Measurements from ENCODE around the gene KRT9. TPM values are rescaled to one million over a fixed set of nuclear protein-coding genes. Genes with fewer than 3 reads are reported as not detected.

KRT9 gene
- total and polyA plus RNA-seq, 10 of the 15 experiments (the other 5 are each of a cell fraction or from before 2014, with no cell fraction given): not detected

DNA sequence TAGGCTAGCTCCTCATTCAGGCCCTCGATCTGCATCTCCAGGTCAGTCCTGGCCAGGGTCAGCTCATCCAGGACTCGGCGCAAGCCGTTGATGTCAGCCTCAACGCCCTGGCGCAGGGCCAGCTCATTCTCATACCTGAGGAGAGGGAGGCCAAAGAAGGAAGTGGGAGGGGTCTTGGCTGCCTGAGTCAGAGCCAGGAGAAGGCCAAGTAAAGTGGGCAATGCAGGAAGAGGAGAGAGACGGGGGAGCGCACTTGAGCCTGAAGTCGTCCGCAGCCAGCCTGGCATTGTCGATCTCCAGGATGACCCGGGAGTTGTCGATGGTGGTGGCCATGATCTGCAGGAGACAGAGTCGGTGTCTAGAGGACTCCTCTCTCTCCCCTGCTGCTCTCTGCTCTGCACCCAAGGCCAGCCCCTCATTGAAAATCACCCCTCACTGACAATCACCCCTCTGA lies 55.0 kb downstream of the KRT9 start (continued):
- no peak for TF ChIP-seq CREB1 (IDR thresholded peaks at IDR 0.05; ENCODE audit: low read depth)
- TF ChIP-seq RCOR1 (conservative IDR thresholded peaks at IDR 0.05; ENCODE audit: low read depth, low read length): no peak
- no peak for TF ChIP-seq YY1 (IDR thresholded peaks at IDR 0.05; ENCODE audit: low read depth, low read length)
- TF ChIP-seq NR2C1 (IDR thresholded peaks at IDR 0.05): no peak
- no peak for TF ChIP-seq FOS (IDR thresholded peaks at IDR 0.05; ENCODE audit: borderline replicate concordance, extremely low read depth, insufficient read length)
- no peak for TF ChIP-seq ATF7 (IDR thresholded peaks at IDR 0.05; ENCODE audit: low read depth)
- TF ChIP-seq HDGF (IDR thresholded peaks at IDR 0.05): no peak

GRCh38 chr17:41516147-41516829 lies 55.6 kb downstream of the KRT9 start:
- ChIA-PET CTCF (interaction anchor here (1.5 kb wide), 1 partner anchor 33 kb away, joined by 4 read pairs; no protein-coding TSS in a partner anchor), POLR2A (interaction anchor here (0.5 kb wide), 1 partner anchor 10 kb away, joined by 3 read pairs; no protein-coding TSS in a partner anchor)

More at GRCh38 chr17:41516147-41516829, 55.6 kb downstream of the KRT9 start:
- Histone ChIP-seq H4K20me1 (ENCODE audit: control insufficient read depth, insufficient read depth) (no peaks in the 10 kb centered on the region), H3K27ac (ENCODE audit: control insufficient read depth, insufficient read depth) (no peak overlapping the region), H3K9me3 (replicated peaks; ENCODE audit: control insufficient read depth, insufficient read depth, low read length) (no peaks in the 10 kb centered on the region), H3K4me1 (ENCODE audit: control insufficient read depth, insufficient read depth, low read length) (no peaks in the 10 kb centered on the region), H3K4me2 (ENCODE audit: control insufficient read depth, insufficient read depth) (no peak overlapping the region), H3K4me3 (no peak overlapping the region), H3K9ac (ENCODE audit: control insufficient read depth, insufficient read depth, low read length) (no peak overlapping the region), H3K36me3 (ENCODE audit: control insufficient read depth in 2 of 2, insufficient read depth in 2 of 2, low read length in 1 of 2) (no peaks in the 10 kb centered on the region), H3K27me3 (replicated peaks in 1 of 2; ENCODE audit: control insufficient read depth in 2 of 2, insufficient read depth in 2 of 2, low read length in 1 of 2) (no peaks in the 10 kb centered on the region; a peak in 2 of 4 replicates), H3K79me2 (ENCODE audit: control insufficient read depth, insufficient read depth, low read length) (no peaks in the 10 kb centered on the region), H2AFZ (ENCODE audit: control insufficient read depth, low read depth, low read length) (no peak overlapping the region)
- ChIA-PET SMC1A (ENCODE audit: uncharacterized antibody, unreplicated experiment) (no interaction called here), RAD21 (ENCODE audit: unreplicated experiment) (no interaction called here)
- BruUV-seq (replicated peaks): no TSS peak
- in situ Hi-C loops (cut with MboI): no loop called here
- WGBS (ENCODE audit: insufficient coverage, insufficient replicate concordance, low lambda C conversion rate, missing lambda C conversion rate): 30% methylated on average over 13 of the region's 14 CpGs
- FAIRE-seq: no peak
- TF ChIP-seq STAT3 (IDR thresholded peaks at IDR 0.05; ENCODE audit: low read depth, low read length): no peak
- no peak for DNase-seq (ENCODE audit: low read depth, low spot score)
- intact Hi-C loops (cut with micrococcal nuclease; ENCODE audit: unreplicated experiment): no loop called here
- no peak for ATAC-seq

Small RNA genes lying within 50 kb of the gene (microRNA-seq; reads per million reads assigned to microRNA genes)
- not detected for gene MIR6510

Other genes starting within 250 kb of the KRT9 start
Only the 7 nearest of the 21 such genes appear.
- not detected in 2 replicates for gene KRT36, start 82.1 kb downstream of the KRT9 start, total RNA-seq (2014; rRNA removed)
- not detected in 2 replicates for gene KRT36, start 82.1 kb downstream of the KRT9 start, total RNA-seq (2014; rRNA removed; fragmentation: Illumina TruSeq; extraction: Trizol)
- not detected in 2 replicates for gene KRT36, start 82.1 kb downstream of the KRT9 start, total RNA-seq (2021)
- gene KRT36, start 82.1 kb downstream of the KRT9 start, polyA plus RNA-seq (2011; rRNA removed): not detected in 2 replicates
- not detected in 2 replicates for gene KRT36, start 82.1 kb downstream of the KRT9 start, polyA plus RNA-seq (2014; fragmentation: Illumina TruSeq; extraction: Trizol)
- gene KRT36, start 82.1 kb downstream of the KRT9 start, polyA plus RNA-seq (2014; fragmentation: Nextera tagmentation; extraction: Ambion mirVana): not detected
- gene KRT36, start 82.1 kb downstream of the KRT9 start, polyA plus RNA-seq (2014; rRNA removed): not detected in 2 replicates
- not detected for gene KRT36, start 82.1 kb downstream of the KRT9 start, polyA plus RNA-seq (2016; fragmentation: Nextera tagmentation; extraction: Ambion mirVana)
- gene KRT13, start 66.4 kb downstream of the KRT9 start, total RNA-seq (2014; rRNA removed): not detected in 2 replicates
- not detected in 2 replicates for gene KRT13, start 66.4 kb downstream of the KRT9 start, total RNA-seq (2014; rRNA removed; fragmentation: Illumina TruSeq; extraction: Trizol)
- not detected in 2 replicates for gene KRT13, start 66.4 kb downstream of the KRT9 start, total RNA-seq (2021)
- not detected in 2 replicates for gene KRT13, start 66.4 kb downstream of the KRT9 start, polyA plus RNA-seq (2011; rRNA removed)
- gene KRT13, start 66.4 kb downstream of the KRT9 start, polyA plus RNA-seq (2014; fragmentation: Illumina TruSeq; extraction: Trizol): not detected in 2 replicates
- gene KRT13, start 66.4 kb downstream of the KRT9 start, polyA plus RNA-seq (2014; fragmentation: Nextera tagmentation; extraction: Ambion mirVana): not detected
- gene KRT13, start 66.4 kb downstream of the KRT9 start, polyA plus RNA-seq (2014; rRNA removed): not detected in 2 replicates
- not detected for gene KRT13, start 66.4 kb downstream of the KRT9 start, polyA plus RNA-seq (2016; fragmentation: Nextera tagmentation; extraction: Ambion mirVana)
- 0.06 TPM in 1 of 2 replicates, not detected in the other for gene KRT15, start 53.2 kb downstream of the KRT9 start, total RNA-seq (2014; rRNA removed)
- not detected in 2 replicates for gene KRT15, start 53.2 kb downstream of the KRT9 start, total RNA-seq (2014; rRNA removed; fragmentation: Illumina TruSeq; extraction: Trizol)
- not detected in 2 replicates for gene KRT15, start 53.2 kb downstream of the KRT9 start, total RNA-seq (2021)
- gene KRT15, start 53.2 kb downstream of the KRT9 start, polyA plus RNA-seq (2011; rRNA removed): not detected in 2 replicates
- not detected in 2 replicates for gene KRT15, start 53.2 kb downstream of the KRT9 start, polyA plus RNA-seq (2014; fragmentation: Illumina TruSeq; extraction: Trizol)
- not detected for gene KRT15, start 53.2 kb downstream of the KRT9 start, polyA plus RNA-seq (2014; fragmentation: Nextera tagmentation; extraction: Ambion mirVana)
- gene KRT15, start 53.2 kb downstream of the KRT9 start, polyA plus RNA-seq (2014; rRNA removed): 0.17 TPM in 1 of 2 replicates, not detected in the other
- gene KRT15, start 53.2 kb downstream of the KRT9 start, polyA plus RNA-seq (2016; fragmentation: Nextera tagmentation; extraction: Ambion mirVana): not detected
- gene KRT19, start 43.8 kb downstream of the KRT9 start, total RNA-seq (2014; rRNA removed): not detected in 2 replicates
- gene KRT19, start 43.8 kb downstream of the KRT9 start, total RNA-seq (2014; rRNA removed; fragmentation: Illumina TruSeq; extraction: Trizol): not detected in 2 replicates
- 1.7 and 2.0 TPM in 2 replicates for gene KRT19, start 43.8 kb downstream of the KRT9 start, total RNA-seq (2021)
- gene KRT19, start 43.8 kb downstream of the KRT9 start, polyA plus RNA-seq (2011; rRNA removed): not detected in 2 replicates
- gene KRT19, start 43.8 kb downstream of the KRT9 start, polyA plus RNA-seq (2014; fragmentation: Illumina TruSeq; extraction: Trizol): not detected in 2 replicates
- not detected for gene KRT19, start 43.8 kb downstream of the KRT9 start, polyA plus RNA-seq (2014; fragmentation: Nextera tagmentation; extraction: Ambion mirVana)
- not detected in 2 replicates for gene KRT19, start 43.8 kb downstream of the KRT9 start, polyA plus RNA-seq (2014; rRNA removed)
- under 1 TPM in 1 of 2 experiments, not detected in 1; 0.19 TPM for gene KRT19, start 43.8 kb downstream of the KRT9 start, polyA plus RNA-seq (2016; fragmentation: Nextera tagmentation; extraction: Ambion mirVana)
- not detected in 2 replicates for gene KRT14, start 14.8 kb upstream of the KRT9 start, total RNA-seq (2014; rRNA removed)
- not detected in 2 replicates for gene KRT14, start 14.8 kb upstream of the KRT9 start, total RNA-seq (2014; rRNA removed; fragmentation: Illumina TruSeq; extraction: Trizol)
- not detected in 2 replicates for gene KRT14, start 14.8 kb upstream of the KRT9 start, total RNA-seq (2021)
- gene KRT14, start 14.8 kb upstream of the KRT9 start, polyA plus RNA-seq (2011; rRNA removed): 0.17 and 1.5 TPM in 2 replicates
- not detected in 2 replicates for gene KRT14, start 14.8 kb upstream of the KRT9 start, polyA plus RNA-seq (2014; fragmentation: Illumina TruSeq; extraction: Trizol)
- gene KRT14, start 14.8 kb upstream of the KRT9 start, polyA plus RNA-seq (2014; fragmentation: Nextera tagmentation; extraction: Ambion mirVana): not detected
- not detected in 2 replicates for gene KRT14, start 14.8 kb upstream of the KRT9 start, polyA plus RNA-seq (2014; rRNA removed)
- not detected for gene KRT14, start 14.8 kb upstream of the KRT9 start, polyA plus RNA-seq (2016; fragmentation: Nextera tagmentation; extraction: Ambion mirVana)
- not detected in 2 replicates for gene KRT16, start 40.7 kb upstream of the KRT9 start, total RNA-seq (2014; rRNA removed)
- not detected in 2 replicates for gene KRT16, start 40.7 kb upstream of the KRT9 start, total RNA-seq (2014; rRNA removed; fragmentation: Illumina TruSeq; extraction: Trizol)
- gene KRT16, start 40.7 kb upstream of the KRT9 start, total RNA-seq (2021): not detected in 2 replicates
- gene KRT16, start 40.7 kb upstream of the KRT9 start, polyA plus RNA-seq (2011; rRNA removed): 0.07 TPM in 1 of 2 replicates, not detected in the other
- not detected in 2 replicates for gene KRT16, start 40.7 kb upstream of the KRT9 start, polyA plus RNA-seq (2014; fragmentation: Illumina TruSeq; extraction: Trizol)
- not detected for gene KRT16, start 40.7 kb upstream of the KRT9 start, polyA plus RNA-seq (2014; fragmentation: Nextera tagmentation; extraction: Ambion mirVana)
- not detected in 2 replicates for gene KRT16, start 40.7 kb upstream of the KRT9 start, polyA plus RNA-seq (2014; rRNA removed)
- not detected for gene KRT16, start 40.7 kb upstream of the KRT9 start, polyA plus RNA-seq (2016; fragmentation: Nextera tagmentation; extraction: Ambion mirVana)
- 1.4 and 3.7 TPM in 2 replicates for gene KRT17, start 52.5 kb upstream of the KRT9 start, total RNA-seq (2014; rRNA removed)
- gene KRT17, start 52.5 kb upstream of the KRT9 start, total RNA-seq (2014; rRNA removed; fragmentation: Illumina TruSeq; extraction: Trizol): 2.4 and 2.7 TPM in 2 replicates
- 2.4 and 2.7 TPM in 2 replicates for gene KRT17, start 52.5 kb upstream of the KRT9 start, total RNA-seq (2021)
- 13.5 and 30.0 TPM in 2 replicates for gene KRT17, start 52.5 kb upstream of the KRT9 start, polyA plus RNA-seq (2011; rRNA removed)
- 1.9 TPM in 1 of 2 replicates, not detected in the other for gene KRT17, start 52.5 kb upstream of the KRT9 start, polyA plus RNA-seq (2014; fragmentation: Illumina TruSeq; extraction: Trizol)
- 1 to 10 TPM in 1 of 2 experiments, under 1 TPM in 1; 0.47 to 1.4 TPM for gene KRT17, start 52.5 kb upstream of the KRT9 start, polyA plus RNA-seq (2014; fragmentation: Nextera tagmentation; extraction: Ambion mirVana)
- 4.0 and 6.3 TPM in 2 replicates for gene KRT17, start 52.5 kb upstream of the KRT9 start, polyA plus RNA-seq (2014; rRNA removed)
- 1 to 10 TPM; 4.2 to 5.5 TPM for gene KRT17, start 52.5 kb upstream of the KRT9 start, polyA plus RNA-seq (2016; fragmentation: Nextera tagmentation; extraction: Ambion mirVana)